GM12878 (cell line): ENCODE results near the gene MARCHF11.

Experiments
- BMI1 ChIP-seq: fragments of 450-650 bp; IDR thresholded peaks from 2 replicates; pipeline ENCODE4 v1.6.1; 2016; ENCODE audit warnings: mild to moderate bottlenecking, moderate library complexity, borderline replicate concordance
- BRCA1 ChIP-seq: IDR thresholded peaks from 2 replicates; pipeline ENCODE4 v1.6.1; 2011; ENCODE audit warnings: low read depth, low read length, improper control_type of control experiment
- CREB1 ChIP-seq: IDR thresholded peaks from 2 replicates; pipeline ENCODE4 v1.6.1; 2012; ENCODE audit warnings: low read depth, mild to moderate bottlenecking, inconsistent platforms
- FOXM1 ChIP-seq: IDR thresholded peaks from 2 replicates; pipeline ENCODE4 v1.6.1; 2012; ENCODE audit warnings: low read depth, mild to moderate bottlenecking, inconsistent platforms, low read length, moderate library complexity
- PAX8 ChIP-seq: fragments of 450-650 bp; IDR thresholded peaks from 2 replicates; pipeline ENCODE4 v1.6.1; 2017; ENCODE audit warnings: mild to moderate bottlenecking, moderate library complexity
- POLR2A ChIP-seq: IDR thresholded peaks from 2 replicates; pipeline ENCODE4 v1.6.1; 2011; ENCODE audit warnings: low read depth, mild to moderate bottlenecking, low read length
- POLR2AphosphoS5 ChIP-seq: IDR thresholded peaks from 2 replicates; pipeline ENCODE4 v1.6.1; 2011; ENCODE audit warnings: mild to moderate bottlenecking, low read length, inconsistent platforms
- SUZ12 ChIP-seq: fragments of 200-600 bp; sonication (generic); IDR thresholded peaks from one replicate; pipeline ENCODE4 v1.6.1; 2018; ENCODE audit warnings: antibody characterized with exemption, mild to moderate bottlenecking; ENCODE audit not compliant: unreplicated experiment
- TF ChIP-seq, protein P1 (sequence below), 3 experiments: IDR thresholded peaks in 2 of 3; conservative IDR thresholded peaks in 1 of 3; 2 replicates each; pipeline ENCODE4 v1.5.1; 2011; ENCODE audit warnings: low read depth in 3 of 3, low read length in 3 of 3, mild to moderate bottlenecking in 3 of 3, control low read depth in 2 of 3, moderate library complexity in 2 of 3, inconsistent platforms in 1 of 3, mixed read lengths in 1 of 3; ENCODE audit not compliant: control insufficient read depth in 2 of 3, insufficient read depth in 1 of 3; ENCODE audit errors: extremely low read depth in 1 of 3
- TF ChIP-seq, protein P2 (sequence below): fragments of 450-650 bp; IDR thresholded peaks from 2 replicates; pipeline ENCODE4 v1.6.1; 2017; ENCODE audit warnings: mild to moderate bottlenecking, low read depth, inconsistent platforms; ENCODE audit not compliant: poor library complexity, severe bottlenecking
- TF ChIP-seq, protein P3 (sequence below): fragments of 450-650 bp; formaldehyde crosslinking; IDR thresholded peaks from 2 replicates; pipeline ENCODE4 v1.5.0; 2022; ENCODE audit warnings: mild to moderate bottlenecking, missing genetic modification characterization
- TF ChIP-seq, protein P4 (sequence below): IDR thresholded peaks from 2 replicates; pipeline ENCODE4 v1.6.1; 2012; ENCODE audit warnings: low read depth, low read length, improper control_type of control experiment
- TF ChIP-seq, protein P5 (sequence below): fragments of 450-650 bp; IDR thresholded peaks from 2 replicates; pipeline ENCODE4 v1.6.1; 2016; ENCODE audit warnings: mild to moderate bottlenecking

DNA sequence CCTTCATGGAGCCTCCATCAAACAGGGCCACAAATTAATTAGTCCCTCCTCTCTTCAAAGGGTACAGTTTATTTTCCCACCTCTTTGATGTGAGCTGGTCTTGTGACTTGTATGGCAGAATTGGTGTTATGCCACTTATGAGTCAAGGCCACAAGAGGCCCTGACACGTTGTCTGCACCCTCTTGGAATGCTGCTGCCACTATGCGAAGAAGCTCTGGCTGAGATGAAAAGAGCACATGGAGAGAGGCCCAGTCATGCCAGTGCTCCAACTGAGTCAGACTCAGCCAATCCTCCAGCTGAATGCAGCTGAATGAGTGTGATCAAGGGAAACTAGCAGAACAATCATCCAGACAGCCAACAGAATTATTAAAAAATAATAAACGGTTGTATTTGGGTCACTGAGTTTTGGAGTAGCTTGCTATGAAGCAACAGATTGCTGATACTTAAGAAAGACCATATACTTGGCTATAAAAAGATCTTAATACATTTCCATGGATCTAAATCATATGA lies 128.3 kb downstream of the MARCHF11 start:
- TF ChIP-seq BMI1 (no peak), POLR2AphosphoS5 (no peak), BRCA1 (no peak), POLR2A (no peak), SUZ12 (no peak), PAX8 (no peak), FOXM1 (no peak), CREB1 (no peak)
- TF ChIP-seq, protein P1, sequence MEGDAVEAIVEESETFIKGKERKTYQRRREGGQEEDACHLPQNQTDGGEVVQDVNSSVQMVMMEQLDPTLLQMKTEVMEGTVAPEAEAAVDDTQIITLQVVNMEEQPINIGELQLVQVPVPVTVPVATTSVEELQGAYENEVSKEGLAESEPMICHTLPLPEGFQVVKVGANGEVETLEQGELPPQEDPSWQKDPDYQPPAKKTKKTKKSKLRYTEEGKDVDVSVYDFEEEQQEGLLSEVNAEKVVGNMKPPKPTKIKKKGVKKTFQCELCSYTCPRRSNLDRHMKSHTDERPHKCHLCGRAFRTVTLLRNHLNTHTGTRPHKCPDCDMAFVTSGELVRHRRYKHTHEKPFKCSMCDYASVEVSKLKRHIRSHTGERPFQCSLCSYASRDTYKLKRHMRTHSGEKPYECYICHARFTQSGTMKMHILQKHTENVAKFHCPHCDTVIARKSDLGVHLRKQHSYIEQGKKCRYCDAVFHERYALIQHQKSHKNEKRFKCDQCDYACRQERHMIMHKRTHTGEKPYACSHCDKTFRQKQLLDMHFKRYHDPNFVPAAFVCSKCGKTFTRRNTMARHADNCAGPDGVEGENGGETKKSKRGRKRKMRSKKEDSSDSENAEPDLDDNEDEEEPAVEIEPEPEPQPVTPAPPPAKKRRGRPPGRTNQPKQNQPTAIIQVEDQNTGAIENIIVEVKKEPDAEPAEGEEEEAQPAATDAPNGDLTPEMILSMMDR (IDR thresholded peaks at IDR 0.05 in 2 of 3, conservative IDR thresholded peaks at IDR 0.05 in 1 of 3; ENCODE audit: control insufficient read depth in 2 of 3, extremely low read depth in 1 of 3, insufficient read depth in 1 of 3, low read depth in 3 of 3, low read length in 3 of 3), result no peak
- TF ChIP-seq, protein P2, sequence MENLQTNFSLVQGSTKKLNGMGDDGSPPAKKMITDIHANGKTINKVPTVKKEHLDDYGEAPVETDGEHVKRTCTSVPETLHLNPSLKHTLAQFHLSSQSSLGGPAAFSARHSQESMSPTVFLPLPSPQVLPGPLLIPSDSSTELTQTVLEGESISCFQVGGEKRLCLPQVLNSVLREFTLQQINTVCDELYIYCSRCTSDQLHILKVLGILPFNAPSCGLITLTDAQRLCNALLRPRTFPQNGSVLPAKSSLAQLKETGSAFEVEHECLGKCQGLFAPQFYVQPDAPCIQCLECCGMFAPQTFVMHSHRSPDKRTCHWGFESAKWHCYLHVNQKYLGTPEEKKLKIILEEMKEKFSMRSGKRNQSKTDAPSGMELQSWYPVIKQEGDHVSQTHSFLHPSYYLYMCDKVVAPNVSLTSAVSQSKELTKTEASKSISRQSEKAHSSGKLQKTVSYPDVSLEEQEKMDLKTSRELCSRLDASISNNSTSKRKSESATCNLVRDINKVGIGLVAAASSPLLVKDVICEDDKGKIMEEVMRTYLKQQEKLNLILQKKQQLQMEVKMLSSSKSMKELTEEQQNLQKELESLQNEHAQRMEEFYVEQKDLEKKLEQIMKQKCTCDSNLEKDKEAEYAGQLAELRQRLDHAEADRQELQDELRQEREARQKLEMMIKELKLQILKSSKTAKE, result no peak
- TF ChIP-seq, protein P3, sequence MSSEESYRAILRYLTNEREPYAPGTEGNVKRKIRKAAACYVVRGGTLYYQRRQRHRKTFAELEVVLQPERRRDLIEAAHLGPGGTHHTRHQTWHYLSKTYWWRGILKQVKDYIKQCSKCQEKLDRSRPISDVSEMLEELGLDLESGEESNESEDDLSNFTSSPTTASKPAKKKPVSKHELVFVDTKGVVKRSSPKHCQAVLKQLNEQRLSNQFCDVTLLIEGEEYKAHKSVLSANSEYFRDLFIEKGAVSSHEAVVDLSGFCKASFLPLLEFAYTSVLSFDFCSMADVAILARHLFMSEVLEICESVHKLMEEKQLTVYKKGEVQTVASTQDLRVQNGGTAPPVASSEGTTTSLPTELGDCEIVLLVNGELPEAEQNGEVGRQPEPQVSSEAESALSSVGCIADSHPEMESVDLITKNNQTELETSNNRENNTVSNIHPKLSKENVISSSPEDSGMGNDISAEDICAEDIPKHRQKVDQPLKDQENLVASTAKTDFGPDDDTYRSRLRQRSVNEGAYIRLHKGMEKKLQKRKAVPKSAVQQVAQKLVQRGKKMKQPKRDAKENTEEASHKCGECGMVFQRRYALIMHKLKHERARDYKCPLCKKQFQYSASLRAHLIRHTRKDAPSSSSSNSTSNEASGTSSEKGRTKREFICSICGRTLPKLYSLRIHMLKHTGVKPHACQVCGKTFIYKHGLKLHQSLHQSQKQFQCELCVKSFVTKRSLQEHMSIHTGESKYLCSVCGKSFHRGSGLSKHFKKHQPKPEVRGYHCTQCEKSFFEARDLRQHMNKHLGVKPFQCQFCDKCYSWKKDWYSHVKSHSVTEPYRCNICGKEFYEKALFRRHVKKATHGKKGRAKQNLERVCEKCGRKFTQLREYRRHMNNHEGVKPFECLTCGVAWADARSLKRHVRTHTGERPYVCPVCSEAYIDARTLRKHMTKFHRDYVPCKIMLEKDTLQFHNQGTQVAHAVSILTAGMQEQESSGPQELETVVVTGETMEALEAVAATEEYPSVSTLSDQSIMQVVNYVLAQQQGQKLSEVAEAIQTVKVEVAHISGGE (CRISPR knock-in tag), result no peak
- TF ChIP-seq, protein P4, sequence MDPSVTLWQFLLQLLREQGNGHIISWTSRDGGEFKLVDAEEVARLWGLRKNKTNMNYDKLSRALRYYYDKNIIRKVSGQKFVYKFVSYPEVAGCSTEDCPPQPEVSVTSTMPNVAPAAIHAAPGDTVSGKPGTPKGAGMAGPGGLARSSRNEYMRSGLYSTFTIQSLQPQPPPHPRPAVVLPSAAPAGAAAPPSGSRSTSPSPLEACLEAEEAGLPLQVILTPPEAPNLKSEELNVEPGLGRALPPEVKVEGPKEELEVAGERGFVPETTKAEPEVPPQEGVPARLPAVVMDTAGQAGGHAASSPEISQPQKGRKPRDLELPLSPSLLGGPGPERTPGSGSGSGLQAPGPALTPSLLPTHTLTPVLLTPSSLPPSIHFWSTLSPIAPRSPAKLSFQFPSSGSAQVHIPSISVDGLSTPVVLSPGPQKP, result no peak
- TF ChIP-seq, protein P5, sequence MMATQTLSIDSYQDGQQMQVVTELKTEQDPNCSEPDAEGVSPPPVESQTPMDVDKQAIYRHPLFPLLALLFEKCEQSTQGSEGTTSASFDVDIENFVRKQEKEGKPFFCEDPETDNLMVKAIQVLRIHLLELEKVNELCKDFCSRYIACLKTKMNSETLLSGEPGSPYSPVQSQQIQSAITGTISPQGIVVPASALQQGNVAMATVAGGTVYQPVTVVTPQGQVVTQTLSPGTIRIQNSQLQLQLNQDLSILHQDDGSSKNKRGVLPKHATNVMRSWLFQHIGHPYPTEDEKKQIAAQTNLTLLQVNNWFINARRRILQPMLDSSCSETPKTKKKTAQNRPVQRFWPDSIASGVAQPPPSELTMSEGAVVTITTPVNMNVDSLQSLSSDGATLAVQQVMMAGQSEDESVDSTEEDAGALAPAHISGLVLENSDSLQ, result no peak
